Stimulated activated CD8-positive, alpha-beta memory T cell treated with anti-CD3 and anti-CD28 coated beads, Interleukin-12 subunit alpha, Interleukin-12 subunit beta, amount 100 ng/mL, for 1 hour (primary cell): ENCODE data around the gene GRID2.
"Not testable (repeated sequence)": the region's sequence is repeated elsewhere in the genome, so short reads cannot be mapped to it uniquely, and the experiment has no call there.

Source experiments
- DNase-seq: peaks from one replicate; pipeline ENCODE4 v3.0.0-alpha.2; 2020; ENCODE audit warnings: low read depth

The GRID2 gene

GRCh38 chr4:93199492-93199891 is 895.7 kb downstream of the GRID2 start:
- no peak for DNase-seq

GRCh38 chr4:93201471-93202096 is 897.8 kb downstream of the GRID2 start:
- no peak for DNase-seq

- no peak for DNase-seq
Measured at GRCh38 chr4:93203708-93204107, 899.9 kb downstream of the GRID2 start.

GRCh38 chr4:93212250-93212649 is 908.5 kb downstream of the GRID2 start:
- DNase-seq: no peak

- no peak for DNase-seq
Measured at GRCh38 chr4:93216646-93217045, 912.9 kb downstream of the GRID2 start.

GRCh38 chr4:93217431-93217830 is 913.7 kb downstream of the GRID2 start:
- DNase-seq: no peak

GRCh38 chr4:93221771-93222170 is 918.0 kb downstream of the GRID2 start:
- no peak for DNase-seq

GRCh38 chr4:93228021-93228420 is 924.3 kb downstream of the GRID2 start:
- DNase-seq: no peak

GRCh38 chr4:93232883-93233282 is 929.1 kb downstream of the GRID2 start:
- DNase-seq: no peak

GRCh38 chr4:93237521-93237920 is 933.8 kb downstream of the GRID2 start:
- DNase-seq: no peak

GRCh38 chr4:93243262-93243661 is 939.5 kb downstream of the GRID2 start:
- no peak for DNase-seq

- DNase-seq: no peak
Measured at GRCh38 chr4:93261207-93261606, 957.4 kb downstream of the GRID2 start.

GRCh38 chr4:93263166-93263565 is 959.4 kb downstream of the GRID2 start:
- no peak for DNase-seq

- no peak for DNase-seq
Measured at GRCh38 chr4:93267747-93268146, 964.0 kb downstream of the GRID2 start.

GRCh38 chr4:93285346-93285745 is 981.6 kb downstream of the GRID2 start:
- no peak for DNase-seq

- no peak for DNase-seq
Measured at GRCh38 chr4:93289241-93289640, 985.5 kb downstream of the GRID2 start.

- DNase-seq: no peak
Measured at GRCh38 chr4:93289831-93290230, 986.1 kb downstream of the GRID2 start.

GRCh38 chr4:93299118-93299517 is 995.4 kb downstream of the GRID2 start:
- no peak for DNase-seq

- DNase-seq: not testable (repeated sequence)
Measured at GRCh38 chr4:93300780-93301555, 997.2 kb downstream of the GRID2 start.

- no peak for DNase-seq
Measured at GRCh38 chr4:93302310-93302709, 998.5 kb downstream of the GRID2 start.

- DNase-seq: no peak
Measured at GRCh38 chr4:93303440-93303839, 999.7 kb downstream of the GRID2 start.

GRCh38 chr4:93312299-93312698 is 1008.5 kb downstream of the GRID2 start:
- DNase-seq: no peak

GRCh38 chr4:93313197-93313596 is 1009.4 kb downstream of the GRID2 start:
- DNase-seq: no peak

- DNase-seq: no peak
Measured at GRCh38 chr4:93317057-93317456, 1013.3 kb downstream of the GRID2 start.
